Glutamatergic neuron (in vitro differentiated cells): Measurements from ENCODE around the gene DPY30. TPM values are rescaled to one million over a fixed set of nuclear protein-coding genes. Genes with fewer than 3 reads are reported as not detected.

Experiments
- DNase-seq: peaks from one replicate; pipeline ENCODE4 v3.0.0; 2022
- H3K27ac Mint-ChIP-seq: one replicate; pipeline ENCODE4 v1.8.0; 2020; ENCODE audit warnings: mild to moderate bottlenecking, mixed read lengths, inconsistent platforms; ENCODE audit not compliant: unreplicated experiment
- H3K27me3 Mint-ChIP-seq: one replicate; pipeline ENCODE4 v1.8.0; 2020; ENCODE audit warnings: mild to moderate bottlenecking, moderate library complexity, mixed read lengths, inconsistent platforms; ENCODE audit not compliant: unreplicated experiment
- H3K36me3 Mint-ChIP-seq: one replicate; pipeline ENCODE4 v1.8.0; 2020; ENCODE audit warnings: mild to moderate bottlenecking, mixed read lengths, inconsistent platforms; ENCODE audit not compliant: unreplicated experiment
- H3K4me1 Mint-ChIP-seq: one replicate; pipeline ENCODE4 v1.8.0; 2020; ENCODE audit warnings: mild to moderate bottlenecking, low read depth, mixed read lengths, inconsistent platforms; ENCODE audit not compliant: unreplicated experiment
- H3K4me3 Mint-ChIP-seq: one replicate; pipeline ENCODE4 v1.8.0; 2020; ENCODE audit warnings: mild to moderate bottlenecking, mixed read lengths, inconsistent platforms; ENCODE audit not compliant: unreplicated experiment
- H3K9me3 Mint-ChIP-seq: one replicate; pipeline ENCODE4 v1.8.0; 2020; ENCODE audit warnings: mild to moderate bottlenecking, moderate library complexity, mixed read lengths, inconsistent platforms; ENCODE audit not compliant: unreplicated experiment
- total RNA-seq: library from RNA; stranded (reverse); fragmentation: NEBNext Ultra II Directional; extraction: Animal tissue kit (Norgen Biotek cat#: 25700); gene quantifications from one replicate; pipeline ENCODE4 v1.2.1, GENCODE V29; 2021; ENCODE audit not compliant: unreplicated experiment
- TF ChIP-seq, protein P1 (sequence below): fragments of 200-600 bp; sonication (generic); IDR thresholded peaks from one replicate; pipeline ENCODE4 v1.5.0; 2021; ENCODE audit not compliant: partially characterized antibody, unreplicated experiment

The DPY30 gene
- total RNA-seq, 1 donor from 2014 or later, result 67.5 TPM

DNA sequence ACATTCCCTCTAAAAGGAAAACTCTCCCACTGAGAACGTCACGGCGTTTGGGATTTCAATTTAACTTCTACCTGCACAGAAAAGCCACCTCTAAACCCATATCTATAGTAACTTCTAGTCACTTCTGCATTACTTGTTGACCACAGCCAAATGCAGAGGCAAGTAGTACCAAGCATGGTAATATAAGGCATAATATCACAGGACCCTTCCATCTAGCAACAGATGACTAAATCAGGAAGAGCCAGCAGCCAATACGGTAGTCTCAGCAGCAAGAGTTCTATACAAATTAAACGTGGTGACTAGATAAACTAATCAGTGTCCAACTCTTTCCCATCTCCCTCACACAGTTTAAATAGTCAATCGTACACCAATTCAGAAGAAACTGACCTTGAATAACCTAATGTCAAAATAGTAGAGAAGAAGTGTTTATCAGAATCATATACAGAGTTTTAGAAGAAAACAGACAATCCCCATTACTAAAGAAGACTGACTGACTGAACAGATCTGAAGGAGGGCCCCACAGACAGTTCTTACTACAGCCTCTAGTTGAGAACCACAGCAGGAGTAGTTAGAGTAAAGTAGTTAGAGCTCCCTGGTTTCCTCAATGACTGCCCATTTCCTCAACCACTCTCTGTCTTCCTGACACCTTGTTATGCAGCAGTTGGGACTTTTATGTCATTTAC is 58.8 kb downstream of the DPY30 start:
- peaks cover 4% of the 10 kb centered on the region for H3K36me3 Mint-ChIP-seq
- peaks cover 1% of the 10 kb centered on the region for H3K4me1 Mint-ChIP-seq
- TF ChIP-seq, protein P1, sequence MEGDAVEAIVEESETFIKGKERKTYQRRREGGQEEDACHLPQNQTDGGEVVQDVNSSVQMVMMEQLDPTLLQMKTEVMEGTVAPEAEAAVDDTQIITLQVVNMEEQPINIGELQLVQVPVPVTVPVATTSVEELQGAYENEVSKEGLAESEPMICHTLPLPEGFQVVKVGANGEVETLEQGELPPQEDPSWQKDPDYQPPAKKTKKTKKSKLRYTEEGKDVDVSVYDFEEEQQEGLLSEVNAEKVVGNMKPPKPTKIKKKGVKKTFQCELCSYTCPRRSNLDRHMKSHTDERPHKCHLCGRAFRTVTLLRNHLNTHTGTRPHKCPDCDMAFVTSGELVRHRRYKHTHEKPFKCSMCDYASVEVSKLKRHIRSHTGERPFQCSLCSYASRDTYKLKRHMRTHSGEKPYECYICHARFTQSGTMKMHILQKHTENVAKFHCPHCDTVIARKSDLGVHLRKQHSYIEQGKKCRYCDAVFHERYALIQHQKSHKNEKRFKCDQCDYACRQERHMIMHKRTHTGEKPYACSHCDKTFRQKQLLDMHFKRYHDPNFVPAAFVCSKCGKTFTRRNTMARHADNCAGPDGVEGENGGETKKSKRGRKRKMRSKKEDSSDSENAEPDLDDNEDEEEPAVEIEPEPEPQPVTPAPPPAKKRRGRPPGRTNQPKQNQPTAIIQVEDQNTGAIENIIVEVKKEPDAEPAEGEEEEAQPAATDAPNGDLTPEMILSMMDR, result no peak
- no peak for DNase-seq
- H3K27me3 Mint-ChIP-seq, result no peaks in the 10 kb centered on the region
- H3K9me3 Mint-ChIP-seq, result peaks cover 2% of the 10 kb centered on the region
- no peak overlapping the region for H3K27ac Mint-ChIP-seq
- no peak overlapping the region for H3K4me3 Mint-ChIP-seq

DNA sequence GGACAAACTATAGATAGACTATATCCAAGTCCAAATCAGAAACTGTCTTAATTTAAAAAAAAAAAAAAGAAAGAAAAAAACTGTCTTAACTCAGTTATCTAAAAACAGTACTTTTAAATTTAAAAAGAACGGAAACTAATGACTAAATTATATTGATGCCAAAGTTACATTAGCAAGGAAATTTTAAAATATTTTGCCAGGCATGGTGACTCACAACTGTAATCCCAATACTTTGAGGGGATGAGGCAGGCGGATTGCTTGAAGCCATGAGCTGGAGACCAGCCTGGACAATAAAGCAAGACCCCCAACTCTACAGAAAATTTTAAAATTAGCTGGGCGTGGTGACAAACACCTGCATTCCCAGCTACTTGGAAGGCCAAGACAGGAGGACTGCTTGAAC is 59.6 kb downstream of the DPY30 start:
- peaks cover 2% of the 10 kb centered on the region for H3K9me3 Mint-ChIP-seq
- H3K36me3 Mint-ChIP-seq, result peaks cover 4% of the 10 kb centered on the region
- peaks cover 1% of the 10 kb centered on the region for H3K4me1 Mint-ChIP-seq
- TF ChIP-seq, protein P1, result no peak
- no peak for DNase-seq
- H3K27ac Mint-ChIP-seq, result no peak overlapping the region
- H3K4me3 Mint-ChIP-seq, result no peak overlapping the region
- no peaks in the 10 kb centered on the region for H3K27me3 Mint-ChIP-seq

DNA sequence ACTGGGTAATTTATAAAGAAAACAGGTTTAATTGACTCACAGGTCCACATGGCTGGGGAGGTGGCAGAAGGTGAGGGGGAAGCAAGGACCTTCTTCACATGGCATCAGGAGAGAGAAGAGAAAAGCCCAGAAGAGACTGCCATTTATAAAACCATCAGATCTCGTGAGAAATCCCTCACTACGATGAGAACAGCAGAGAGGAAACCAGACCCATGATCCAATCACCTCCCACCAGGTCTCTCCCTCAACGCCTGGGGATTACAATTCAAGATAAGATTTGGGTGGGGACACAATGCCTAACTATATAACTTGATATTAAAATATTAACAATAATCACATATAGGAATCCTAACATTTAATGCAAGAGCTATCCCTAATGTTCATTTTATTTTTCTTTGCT is 60.6 kb downstream of the DPY30 start:
- H3K4me1 Mint-ChIP-seq, result peaks cover 1% of the 10 kb centered on the region
- TF ChIP-seq, protein P1, result no peak
- DNase-seq, result no peak
- H3K4me3 Mint-ChIP-seq, result no peak overlapping the region
- H3K9me3 Mint-ChIP-seq, result peaks cover 2% of the 10 kb centered on the region
- H3K27ac Mint-ChIP-seq, result no peak overlapping the region
- H3K36me3 Mint-ChIP-seq, result peaks cover 4% of the 10 kb centered on the region
- H3K27me3 Mint-ChIP-seq, result no peaks in the 10 kb centered on the region

DNA sequence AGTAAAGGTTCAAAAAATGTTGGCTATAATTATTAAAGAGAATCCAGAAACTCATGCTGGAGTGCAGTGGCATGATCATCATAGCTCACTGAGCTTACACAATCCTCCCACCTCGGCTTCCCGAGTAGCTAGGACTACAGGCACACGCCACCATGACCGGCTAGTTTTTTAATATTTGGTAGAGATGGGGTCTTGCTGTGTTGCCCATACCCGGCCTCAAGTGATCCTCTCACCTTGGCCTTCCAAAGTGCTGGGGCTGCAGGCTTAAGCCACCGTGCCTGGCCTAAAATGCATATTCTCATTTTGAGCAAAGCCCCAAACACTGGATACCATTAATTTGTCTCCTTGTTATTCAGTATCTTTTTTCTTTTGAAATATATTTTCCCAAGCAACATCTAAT is 61.2 kb downstream of the DPY30 start:
- no peak overlapping the region for H3K4me3 Mint-ChIP-seq
- TF ChIP-seq, protein P1, result no peak
- H3K27me3 Mint-ChIP-seq, result no peaks in the 10 kb centered on the region
- peaks cover 1% of the 10 kb centered on the region for H3K4me1 Mint-ChIP-seq
- H3K36me3 Mint-ChIP-seq, result peaks cover 4% of the 10 kb centered on the region
- H3K9me3 Mint-ChIP-seq, result peaks cover 2% of the 10 kb centered on the region
- no peak for DNase-seq
- no peak overlapping the region for H3K27ac Mint-ChIP-seq

Other genes with a start within 250 kb of the DPY30 start
- 48.8 TPM for gene MEMO1, start 28.8 kb downstream of the DPY30 start, total RNA-seq
- gene SPAST, start 23.8 kb upstream of the DPY30 start, total RNA-seq, result 44.5 TPM
- 22.2 TPM for gene SLC30A6, start 126.1 kb upstream of the DPY30 start, total RNA-seq
- not detected for gene NLRC4, start 225.1 kb upstream of the DPY30 start, total RNA-seq
- gene YIPF4, start 238.1 kb upstream of the DPY30 start, total RNA-seq, result 50.2 TPM